ENCODE results near the gene NOP16.

DNA sequence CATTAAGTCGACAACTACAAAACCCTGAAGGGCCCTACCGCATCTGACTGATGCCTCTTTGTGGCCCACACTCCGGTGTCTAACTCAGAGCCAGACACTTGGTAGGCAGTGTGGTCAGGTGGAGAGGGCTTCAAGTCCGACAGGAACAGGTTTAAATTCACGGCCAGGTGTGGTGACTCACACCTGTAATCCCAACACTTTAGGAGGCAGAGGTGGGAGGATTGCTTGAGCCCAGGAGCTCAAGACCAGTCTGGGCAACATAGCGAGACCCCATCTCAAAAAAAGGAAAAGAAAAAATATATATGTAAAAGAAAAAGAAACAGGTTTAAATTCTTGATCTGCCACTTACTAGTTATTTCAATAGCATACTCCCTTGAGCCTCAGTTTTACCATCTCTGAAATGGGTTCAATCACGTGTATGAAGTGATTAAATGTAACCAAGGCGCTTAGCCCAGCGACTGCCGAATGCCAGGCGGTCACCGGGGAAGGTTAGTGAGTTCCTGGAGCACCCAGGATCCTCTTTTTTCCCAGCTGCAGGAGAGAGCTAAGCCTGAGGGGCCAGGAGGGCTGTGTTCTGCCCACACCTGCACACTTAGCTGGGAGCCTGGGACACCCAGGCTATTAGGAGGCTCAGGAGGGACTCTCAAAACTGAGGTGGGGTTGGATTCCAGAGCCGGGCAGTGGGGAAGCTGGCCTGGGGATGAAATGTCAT, 27.0 kb upstream of the NOP16 start:
- TF ChIP-seq, protein P1, sequence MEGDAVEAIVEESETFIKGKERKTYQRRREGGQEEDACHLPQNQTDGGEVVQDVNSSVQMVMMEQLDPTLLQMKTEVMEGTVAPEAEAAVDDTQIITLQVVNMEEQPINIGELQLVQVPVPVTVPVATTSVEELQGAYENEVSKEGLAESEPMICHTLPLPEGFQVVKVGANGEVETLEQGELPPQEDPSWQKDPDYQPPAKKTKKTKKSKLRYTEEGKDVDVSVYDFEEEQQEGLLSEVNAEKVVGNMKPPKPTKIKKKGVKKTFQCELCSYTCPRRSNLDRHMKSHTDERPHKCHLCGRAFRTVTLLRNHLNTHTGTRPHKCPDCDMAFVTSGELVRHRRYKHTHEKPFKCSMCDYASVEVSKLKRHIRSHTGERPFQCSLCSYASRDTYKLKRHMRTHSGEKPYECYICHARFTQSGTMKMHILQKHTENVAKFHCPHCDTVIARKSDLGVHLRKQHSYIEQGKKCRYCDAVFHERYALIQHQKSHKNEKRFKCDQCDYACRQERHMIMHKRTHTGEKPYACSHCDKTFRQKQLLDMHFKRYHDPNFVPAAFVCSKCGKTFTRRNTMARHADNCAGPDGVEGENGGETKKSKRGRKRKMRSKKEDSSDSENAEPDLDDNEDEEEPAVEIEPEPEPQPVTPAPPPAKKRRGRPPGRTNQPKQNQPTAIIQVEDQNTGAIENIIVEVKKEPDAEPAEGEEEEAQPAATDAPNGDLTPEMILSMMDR (IDR thresholded peaks at IDR 0.05): no peak
- no peak for TF ChIP-seq EP300 (IDR thresholded peaks at IDR 0.05)
- peak in 1 of 2 donors; percentile 3 for TF ChIP-seq POLR2AphosphoS5 (IDR thresholded peaks at IDR 0.05)

Measured in upper lobe of left lung (tissue), 4 donors.